ENCODE data around the gene ZNF205. TPM values are rescaled to one million over a fixed set of nuclear protein-coding genes. Genes with fewer than 3 reads are reported as not detected.

The ZNF205 gene
- total RNA-seq, 1 experiment from 2014 or later, result 18.3 TPM

DNA sequence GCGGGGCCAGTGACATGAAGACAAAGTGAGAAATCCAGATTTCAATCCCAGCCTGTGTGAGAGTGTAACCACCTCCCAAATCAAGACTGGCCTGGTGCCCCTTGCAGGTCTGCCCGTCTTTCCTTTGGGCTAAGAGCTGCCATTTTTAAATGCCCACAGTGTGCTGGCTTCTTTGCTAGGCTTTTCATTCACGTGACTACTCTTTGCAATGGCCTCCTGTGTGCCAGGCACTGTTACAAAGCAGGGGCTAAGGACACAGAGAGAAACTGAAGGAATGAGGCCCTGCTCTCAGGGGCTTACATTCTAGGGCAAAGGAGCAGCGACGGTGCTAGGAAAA, 13.0 kb upstream of the ZNF205 start:
- ATAC-seq (no peak), DNase-seq (ENCODE audit: low read depth, low spot score) (no peak)
- ChIA-PET POLR2A (no interaction called here), CTCF (no interaction called here)
- H3K4me1 ChIP-seq (ENCODE audit: control insufficient read depth, insufficient read depth, low read length), result peaks cover 5% of the 10 kb centered on the region
- in situ Hi-C loops (cut with HindIII; ENCODE audit: low pct_unique_long_range_greater_than_20kb, low sequenced_read_pairs), result no loop called here
- no TSS peak for BruUV-seq (replicated peaks)
- H3K4me3 ChIP-seq (ENCODE audit: low read depth in 2 of 2, low read length in 2 of 2), result no peak overlapping the region; a peak in 1 of 4 replicates
- TF ChIP-seq SIN3A (IDR thresholded peaks at IDR 0.05; ENCODE audit: borderline replicate concordance, insufficient read depth, low read depth, low read length) (no peak), POLR2AphosphoS5 (IDR thresholded peaks at IDR 0.05; ENCODE audit: low read depth, low read length) (no peak), TCF7L2 (IDR thresholded peaks at IDR 0.05; ENCODE audit: low read depth, low read length) (no peak)
- TF ChIP-seq, protein P1, sequence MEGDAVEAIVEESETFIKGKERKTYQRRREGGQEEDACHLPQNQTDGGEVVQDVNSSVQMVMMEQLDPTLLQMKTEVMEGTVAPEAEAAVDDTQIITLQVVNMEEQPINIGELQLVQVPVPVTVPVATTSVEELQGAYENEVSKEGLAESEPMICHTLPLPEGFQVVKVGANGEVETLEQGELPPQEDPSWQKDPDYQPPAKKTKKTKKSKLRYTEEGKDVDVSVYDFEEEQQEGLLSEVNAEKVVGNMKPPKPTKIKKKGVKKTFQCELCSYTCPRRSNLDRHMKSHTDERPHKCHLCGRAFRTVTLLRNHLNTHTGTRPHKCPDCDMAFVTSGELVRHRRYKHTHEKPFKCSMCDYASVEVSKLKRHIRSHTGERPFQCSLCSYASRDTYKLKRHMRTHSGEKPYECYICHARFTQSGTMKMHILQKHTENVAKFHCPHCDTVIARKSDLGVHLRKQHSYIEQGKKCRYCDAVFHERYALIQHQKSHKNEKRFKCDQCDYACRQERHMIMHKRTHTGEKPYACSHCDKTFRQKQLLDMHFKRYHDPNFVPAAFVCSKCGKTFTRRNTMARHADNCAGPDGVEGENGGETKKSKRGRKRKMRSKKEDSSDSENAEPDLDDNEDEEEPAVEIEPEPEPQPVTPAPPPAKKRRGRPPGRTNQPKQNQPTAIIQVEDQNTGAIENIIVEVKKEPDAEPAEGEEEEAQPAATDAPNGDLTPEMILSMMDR (IDR thresholded peaks at IDR 0.05), result no peak
- TF ChIP-seq, protein P2, sequence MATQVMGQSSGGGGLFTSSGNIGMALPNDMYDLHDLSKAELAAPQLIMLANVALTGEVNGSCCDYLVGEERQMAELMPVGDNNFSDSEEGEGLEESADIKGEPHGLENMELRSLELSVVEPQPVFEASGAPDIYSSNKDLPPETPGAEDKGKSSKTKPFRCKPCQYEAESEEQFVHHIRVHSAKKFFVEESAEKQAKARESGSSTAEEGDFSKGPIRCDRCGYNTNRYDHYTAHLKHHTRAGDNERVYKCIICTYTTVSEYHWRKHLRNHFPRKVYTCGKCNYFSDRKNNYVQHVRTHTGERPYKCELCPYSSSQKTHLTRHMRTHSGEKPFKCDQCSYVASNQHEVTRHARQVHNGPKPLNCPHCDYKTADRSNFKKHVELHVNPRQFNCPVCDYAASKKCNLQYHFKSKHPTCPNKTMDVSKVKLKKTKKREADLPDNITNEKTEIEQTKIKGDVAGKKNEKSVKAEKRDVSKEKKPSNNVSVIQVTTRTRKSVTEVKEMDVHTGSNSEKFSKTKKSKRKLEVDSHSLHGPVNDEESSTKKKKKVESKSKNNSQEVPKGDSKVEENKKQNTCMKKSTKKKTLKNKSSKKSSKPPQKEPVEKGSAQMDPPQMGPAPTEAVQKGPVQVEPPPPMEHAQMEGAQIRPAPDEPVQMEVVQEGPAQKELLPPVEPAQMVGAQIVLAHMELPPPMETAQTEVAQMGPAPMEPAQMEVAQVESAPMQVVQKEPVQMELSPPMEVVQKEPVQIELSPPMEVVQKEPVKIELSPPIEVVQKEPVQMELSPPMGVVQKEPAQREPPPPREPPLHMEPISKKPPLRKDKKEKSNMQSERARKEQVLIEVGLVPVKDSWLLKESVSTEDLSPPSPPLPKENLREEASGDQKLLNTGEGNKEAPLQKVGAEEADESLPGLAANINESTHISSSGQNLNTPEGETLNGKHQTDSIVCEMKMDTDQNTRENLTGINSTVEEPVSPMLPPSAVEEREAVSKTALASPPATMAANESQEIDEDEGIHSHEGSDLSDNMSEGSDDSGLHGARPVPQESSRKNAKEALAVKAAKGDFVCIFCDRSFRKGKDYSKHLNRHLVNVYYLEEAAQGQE (IDR thresholded peaks at IDR 0.05; ENCODE audit: insufficient read depth in 1 of 2, low read depth in 2 of 2, low read length in 1 of 2), result no peak
- H3K27ac ChIP-seq (ENCODE audit: low read length), result no peak overlapping the region
- H3K27me3 ChIP-seq (ENCODE audit: control insufficient read depth, insufficient read depth, low read length), result no peaks in the 10 kb centered on the region
- no peaks in the 10 kb centered on the region for H3K9me3 ChIP-seq (ENCODE audit: control insufficient read depth, insufficient read depth, low read depth, low read length)
- intact Hi-C loops (cut with micrococcal nuclease; ENCODE audit: unreplicated experiment), result no loop called here
- H3K36me3 ChIP-seq (ENCODE audit: control insufficient read depth, insufficient read depth, low read length), result no peaks in the 10 kb centered on the region

DNA sequence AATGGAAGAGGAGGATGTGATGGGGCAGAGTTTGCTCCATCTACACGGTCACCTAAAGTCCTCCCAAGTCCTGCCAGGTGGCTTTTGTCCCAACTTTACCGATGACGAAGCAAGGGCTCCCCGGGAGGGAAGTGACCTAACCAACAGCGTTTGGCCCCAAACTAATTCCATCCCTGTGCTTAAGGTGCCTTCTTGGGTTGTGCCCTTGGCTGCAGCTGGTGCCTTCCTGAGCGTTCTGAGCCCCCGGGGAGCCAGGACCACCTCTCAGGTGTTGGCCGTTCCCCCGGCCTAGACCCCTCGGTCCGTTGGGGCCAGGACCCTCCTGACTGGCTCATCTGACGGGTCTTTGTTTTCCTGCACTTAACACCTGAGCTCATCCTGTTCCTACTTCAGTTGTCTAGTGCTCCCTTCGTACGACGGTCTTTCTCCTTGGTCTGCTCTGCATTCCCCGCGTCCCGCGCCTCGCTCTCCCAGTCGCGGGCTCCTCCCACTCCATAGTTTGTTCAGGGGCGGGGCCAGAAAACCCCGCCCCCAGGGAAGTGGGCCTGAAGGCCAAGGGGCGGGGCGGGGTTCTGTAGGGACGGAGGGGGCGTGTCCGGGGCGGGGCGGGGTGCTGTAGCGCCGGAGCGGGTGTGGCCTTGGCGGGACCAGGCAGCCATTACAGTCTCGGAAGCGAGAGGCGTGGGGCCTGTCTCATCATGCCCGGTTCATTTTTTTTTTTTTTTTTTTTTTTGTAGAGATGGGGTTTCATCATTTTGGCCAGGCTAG, 12.5 kb upstream of the ZNF205 start:
- Histone ChIP-seq H3K4me3 (ENCODE audit: low read depth in 2 of 2, low read length in 2 of 2) (peak overlapping the region; percentile 7 to 49; a peak in 3 of 4 replicates), H3K9me3 (ENCODE audit: control insufficient read depth, insufficient read depth, low read depth, low read length) (no peaks in the 10 kb centered on the region), H3K36me3 (ENCODE audit: control insufficient read depth, insufficient read depth, low read length) (no peaks in the 10 kb centered on the region), H3K27me3 (ENCODE audit: control insufficient read depth, insufficient read depth, low read length) (no peaks in the 10 kb centered on the region), H3K4me1 (ENCODE audit: control insufficient read depth, insufficient read depth, low read length) (peaks cover 5% of the 10 kb centered on the region), H3K27ac (ENCODE audit: low read length) (peak overlapping the region; percentile 70; the same call in 1 of the 2 replicates)
- ChIA-PET CTCF (no interaction called here), POLR2A (no interaction called here)
- DNase-seq (ENCODE audit: low read depth, low spot score) (no peak), ATAC-seq (peak; percentile 82)
- BruUV-seq (replicated peaks), result no TSS peak
- in situ Hi-C loops (cut with HindIII; ENCODE audit: low pct_unique_long_range_greater_than_20kb, low sequenced_read_pairs) (no loop called here), intact Hi-C loops (cut with micrococcal nuclease; ENCODE audit: unreplicated experiment) (no loop called here)
- TF ChIP-seq SIN3A (IDR thresholded peaks at IDR 0.05; ENCODE audit: borderline replicate concordance, insufficient read depth, low read depth, low read length), result no peak
- no peak for TF ChIP-seq TCF7L2 (IDR thresholded peaks at IDR 0.05; ENCODE audit: low read depth, low read length)
- TF ChIP-seq, protein P2 (IDR thresholded peaks at IDR 0.05; ENCODE audit: insufficient read depth in 1 of 2, low read depth in 2 of 2, low read length in 1 of 2), result no peak
- no peak for TF ChIP-seq POLR2AphosphoS5 (IDR thresholded peaks at IDR 0.05; ENCODE audit: low read depth, low read length)
- TF ChIP-seq, protein P1 (IDR thresholded peaks at IDR 0.05), result no peak
